Loucy (cell line): Measurements from ENCODE around the gene GORASP1.

ENCODE experiments used
- CTCF ChIP-seq: fragments of 200-600 bp; sonication (generic); conservative IDR thresholded peaks from 2 replicates; pipeline ENCODE4 v1.5.1; 2014; ENCODE audit warnings: mild to moderate bottlenecking, antibody characterized with exemption, low read length
- EZH2phosphoT487 ChIP-seq: fragments of 200-600 bp; IDR thresholded peaks from 2 replicates; pipeline ENCODE4 v1.6.1; 2018; ENCODE audit warnings: antibody characterized with exemption, mild to moderate bottlenecking, moderate library complexity, borderline replicate concordance

DNA sequence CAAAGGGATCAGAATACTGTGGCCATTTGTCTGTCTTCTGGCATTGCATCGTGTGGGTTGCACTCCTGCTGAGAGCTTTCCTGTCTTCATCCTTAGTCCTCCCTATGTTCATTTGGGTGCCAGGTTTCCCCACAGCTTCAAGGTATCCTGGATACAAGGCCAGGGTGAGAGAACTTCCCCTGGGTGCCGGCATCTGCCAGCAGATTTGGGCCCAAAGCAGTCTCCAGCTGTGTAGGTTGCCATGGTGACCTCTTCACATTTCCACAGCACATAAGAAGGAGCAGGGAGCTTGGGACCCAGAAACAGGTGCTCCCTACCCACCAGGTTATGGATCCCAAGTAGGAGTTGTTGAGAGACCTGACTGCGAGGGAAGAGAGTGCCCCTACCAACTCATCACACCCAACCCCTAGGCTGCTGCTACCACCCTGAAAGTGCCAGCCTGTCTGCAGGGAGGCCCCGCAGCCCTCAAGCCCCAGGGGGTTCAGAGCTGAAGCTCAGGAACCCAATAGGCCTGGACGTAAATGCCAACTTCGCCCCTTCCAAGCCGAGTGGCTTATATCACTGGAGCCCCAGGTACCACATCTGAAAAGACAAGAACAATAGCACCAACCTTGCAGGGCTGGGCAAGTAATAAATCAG, 20.0 kb upstream of the GORASP1 start:
- no peak for TF ChIP-seq CTCF
- no peak for TF ChIP-seq EZH2phosphoT487
